Glutamatergic neuron (in vitro differentiated cells): ENCODE measurements around the gene SLC39A9. TPM values are rescaled to one million over a fixed set of nuclear protein-coding genes. Genes with fewer than 3 reads are reported as not detected.
A peak's percentile ranks its signal among the peaks of the same experiment; 100 is the strongest.

Experiments
- DNase-seq: peaks from one replicate; pipeline ENCODE4 v3.0.0; 2022
- H3K27ac Mint-ChIP-seq: one replicate; pipeline ENCODE4 v1.8.0; 2020; ENCODE audit warnings: mild to moderate bottlenecking, mixed read lengths, inconsistent platforms; ENCODE audit not compliant: unreplicated experiment
- H3K27me3 Mint-ChIP-seq: one replicate; pipeline ENCODE4 v1.8.0; 2020; ENCODE audit warnings: mild to moderate bottlenecking, moderate library complexity, mixed read lengths, inconsistent platforms; ENCODE audit not compliant: unreplicated experiment
- H3K36me3 Mint-ChIP-seq: one replicate; pipeline ENCODE4 v1.8.0; 2020; ENCODE audit warnings: mild to moderate bottlenecking, mixed read lengths, inconsistent platforms; ENCODE audit not compliant: unreplicated experiment
- H3K4me1 Mint-ChIP-seq: one replicate; pipeline ENCODE4 v1.8.0; 2020; ENCODE audit warnings: mild to moderate bottlenecking, low read depth, mixed read lengths, inconsistent platforms; ENCODE audit not compliant: unreplicated experiment
- H3K4me3 Mint-ChIP-seq: one replicate; pipeline ENCODE4 v1.8.0; 2020; ENCODE audit warnings: mild to moderate bottlenecking, mixed read lengths, inconsistent platforms; ENCODE audit not compliant: unreplicated experiment
- H3K9me3 Mint-ChIP-seq: one replicate; pipeline ENCODE4 v1.8.0; 2020; ENCODE audit warnings: mild to moderate bottlenecking, moderate library complexity, mixed read lengths, inconsistent platforms; ENCODE audit not compliant: unreplicated experiment
- total RNA-seq: library from RNA; stranded (reverse); fragmentation: NEBNext Ultra II Directional; extraction: Animal tissue kit (Norgen Biotek cat#: 25700); gene quantifications from one replicate; pipeline ENCODE4 v1.2.1, GENCODE V29; 2021; ENCODE audit not compliant: unreplicated experiment
- TF ChIP-seq, protein P1 (sequence below): fragments of 200-600 bp; sonication (generic); IDR thresholded peaks from one replicate; pipeline ENCODE4 v1.5.0; 2021; ENCODE audit not compliant: partially characterized antibody, unreplicated experiment

The SLC39A9 gene
- total RNA-seq, 1 donor from 2014 or later: 56.4 TPM

DNA sequence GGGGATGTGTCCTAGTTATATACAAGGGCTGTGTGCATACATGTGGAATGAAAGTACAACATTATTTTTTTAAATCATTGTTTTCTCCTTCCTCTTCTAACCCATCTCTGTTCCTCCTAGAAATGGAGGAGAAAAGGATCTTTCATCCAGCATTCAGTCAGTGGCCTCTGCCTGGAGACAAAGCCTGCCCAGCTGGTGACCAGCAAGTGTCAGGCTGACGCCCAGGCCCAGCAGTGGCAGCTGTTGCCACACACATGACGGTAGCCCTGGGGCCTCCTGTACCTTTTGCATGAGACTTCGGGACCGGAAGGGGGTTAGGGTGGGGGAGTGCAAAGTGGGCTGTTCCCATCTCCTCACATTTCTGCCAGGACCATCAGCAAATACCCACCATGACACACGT is 46.6 kb upstream of the SLC39A9 start:
- Mint-ChIP-seq H3K4me3 (no peak overlapping the region), H3K4me1 (peaks cover 8% of the 10 kb centered on the region), H3K36me3 (no peaks in the 10 kb centered on the region), H3K27ac (peak overlapping the region; percentile 59), H3K9me3 (peaks cover 7% of the 10 kb centered on the region), H3K27me3 (peaks cover 11% of the 10 kb centered on the region)
- TF ChIP-seq, protein P1, sequence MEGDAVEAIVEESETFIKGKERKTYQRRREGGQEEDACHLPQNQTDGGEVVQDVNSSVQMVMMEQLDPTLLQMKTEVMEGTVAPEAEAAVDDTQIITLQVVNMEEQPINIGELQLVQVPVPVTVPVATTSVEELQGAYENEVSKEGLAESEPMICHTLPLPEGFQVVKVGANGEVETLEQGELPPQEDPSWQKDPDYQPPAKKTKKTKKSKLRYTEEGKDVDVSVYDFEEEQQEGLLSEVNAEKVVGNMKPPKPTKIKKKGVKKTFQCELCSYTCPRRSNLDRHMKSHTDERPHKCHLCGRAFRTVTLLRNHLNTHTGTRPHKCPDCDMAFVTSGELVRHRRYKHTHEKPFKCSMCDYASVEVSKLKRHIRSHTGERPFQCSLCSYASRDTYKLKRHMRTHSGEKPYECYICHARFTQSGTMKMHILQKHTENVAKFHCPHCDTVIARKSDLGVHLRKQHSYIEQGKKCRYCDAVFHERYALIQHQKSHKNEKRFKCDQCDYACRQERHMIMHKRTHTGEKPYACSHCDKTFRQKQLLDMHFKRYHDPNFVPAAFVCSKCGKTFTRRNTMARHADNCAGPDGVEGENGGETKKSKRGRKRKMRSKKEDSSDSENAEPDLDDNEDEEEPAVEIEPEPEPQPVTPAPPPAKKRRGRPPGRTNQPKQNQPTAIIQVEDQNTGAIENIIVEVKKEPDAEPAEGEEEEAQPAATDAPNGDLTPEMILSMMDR: no peak
- no peak for DNase-seq

DNA sequence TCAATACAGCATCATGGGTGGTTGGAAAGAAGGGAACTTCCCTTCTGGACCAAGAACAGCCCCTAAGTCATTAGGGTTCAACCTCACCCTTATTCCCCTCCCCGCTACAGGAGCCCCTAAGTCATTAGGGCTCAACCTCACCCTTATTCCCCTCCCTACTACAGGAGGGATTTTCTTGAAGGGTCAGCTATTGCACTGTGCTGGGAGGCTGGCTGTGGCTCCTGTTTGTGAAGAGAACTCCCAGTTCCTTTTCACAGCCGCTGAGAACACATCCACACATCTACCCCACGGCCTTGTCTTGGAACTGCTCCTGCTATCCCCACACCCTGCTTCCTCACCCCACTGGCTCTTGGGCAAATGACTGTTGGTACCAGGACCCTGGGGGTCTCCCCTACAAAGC is 45.3 kb upstream of the SLC39A9 start:
- no peak for DNase-seq
- no peak overlapping the region for H3K27ac Mint-ChIP-seq
- peaks cover 8% of the 10 kb centered on the region for H3K4me1 Mint-ChIP-seq
- no peak overlapping the region for H3K4me3 Mint-ChIP-seq
- TF ChIP-seq, protein P1: no peak
- H3K36me3 Mint-ChIP-seq: no peaks in the 10 kb centered on the region
- H3K27me3 Mint-ChIP-seq: peaks cover 9% of the 10 kb centered on the region
- peaks cover 7% of the 10 kb centered on the region for H3K9me3 Mint-ChIP-seq

DNA sequence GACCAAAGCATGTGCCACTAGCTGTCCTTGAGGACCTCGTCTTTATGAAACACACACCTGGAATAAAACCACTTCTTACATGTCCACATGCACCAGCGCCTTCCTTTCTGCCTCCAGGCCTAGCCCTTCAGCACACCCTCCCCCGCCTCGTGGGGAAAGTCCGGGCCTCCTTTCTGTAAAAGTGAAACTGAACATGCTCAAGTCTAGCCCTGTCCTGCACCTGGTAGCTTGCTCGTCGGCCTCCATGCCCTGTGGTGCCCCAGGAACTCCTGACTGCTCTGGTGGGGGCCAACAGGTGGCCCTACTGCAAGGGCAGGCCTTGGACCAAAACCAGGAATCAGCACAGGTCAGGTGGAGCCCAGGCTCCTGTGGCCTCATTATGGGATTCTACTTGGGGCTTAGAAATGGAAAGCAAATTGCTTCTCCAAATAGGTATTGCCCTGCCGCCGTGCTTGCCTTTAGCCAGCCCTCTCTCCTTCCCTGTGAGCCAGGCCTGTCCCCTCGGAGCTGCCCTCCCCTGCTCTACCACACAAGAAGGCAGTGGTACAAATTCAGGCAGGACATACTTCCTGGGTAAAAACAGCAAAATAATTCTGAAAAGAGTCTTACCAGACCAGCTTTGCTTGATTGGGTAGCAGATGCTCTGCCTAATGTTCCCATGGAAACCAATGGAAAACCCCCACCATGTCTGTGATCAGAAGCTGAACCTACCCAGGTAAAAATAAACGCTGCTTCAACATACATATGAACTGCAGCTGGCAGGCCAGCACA is 43.9 kb upstream of the SLC39A9 start:
- DNase-seq: no peak
- Mint-ChIP-seq H3K4me3 (peak overlapping the region; percentile 15), H3K36me3 (no peaks in the 10 kb centered on the region), H3K27ac (peak overlapping the region; percentile 38), H3K9me3 (peaks cover 7% of the 10 kb centered on the region), H3K4me1 (peaks cover 8% of the 10 kb centered on the region), H3K27me3 (peaks cover 9% of the 10 kb centered on the region)
- TF ChIP-seq, protein P1: no peak

- TF ChIP-seq, protein P1: no peak
Observed at GRCh38 chr14:69355154-69355597, 43.3 kb upstream of the SLC39A9 start.

DNA sequence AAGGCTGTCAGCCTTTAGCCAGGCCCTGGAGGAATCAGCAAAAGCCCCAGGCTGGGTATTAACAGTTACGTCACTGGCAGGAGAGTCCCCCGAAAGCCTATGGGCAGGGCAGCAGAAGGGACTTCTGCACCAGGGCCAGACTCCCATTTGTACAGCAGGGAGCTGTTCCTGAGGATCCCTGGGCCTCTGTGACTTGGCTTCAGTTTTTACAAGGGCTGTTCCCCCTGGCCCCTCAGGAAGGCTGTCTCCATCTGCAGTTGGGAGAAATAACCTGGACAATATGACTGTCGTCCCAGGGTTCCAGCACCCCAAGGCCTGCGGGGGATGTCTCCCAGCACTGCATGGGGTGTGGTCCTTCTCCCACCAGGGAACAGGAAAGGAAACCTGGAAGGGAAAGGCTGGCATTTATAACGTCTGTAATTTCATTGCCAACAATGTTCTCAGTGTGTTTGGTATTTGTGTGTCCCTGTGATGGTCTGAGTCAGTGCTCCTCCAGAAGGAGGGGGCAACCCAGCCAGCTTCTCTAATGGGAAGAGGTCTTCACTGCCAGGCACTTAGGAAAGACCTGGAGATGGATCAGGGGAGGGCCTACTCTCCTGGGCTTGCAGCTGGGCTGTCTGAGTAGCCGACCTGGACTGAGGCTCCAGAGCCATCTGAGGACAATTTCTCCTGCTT is 42.7 kb upstream of the SLC39A9 start:
- Mint-ChIP-seq H3K4me3 (no peak overlapping the region), H3K27me3 (peaks cover 6% of the 10 kb centered on the region), H3K9me3 (peaks cover 9% of the 10 kb centered on the region), H3K36me3 (no peaks in the 10 kb centered on the region), H3K27ac (no peak overlapping the region), H3K4me1 (peaks cover 10% of the 10 kb centered on the region)
- TF ChIP-seq, protein P1: no peak
- DNase-seq: no peak

More at GRCh38 chr14:69355154-69355597, 43.3 kb upstream of the SLC39A9 start:
- Mint-ChIP-seq H3K4me3 (no peak overlapping the region), H3K27ac (no peak overlapping the region), H3K4me1 (peaks cover 8% of the 10 kb centered on the region), H3K27me3 (peaks cover 6% of the 10 kb centered on the region), H3K36me3 (no peaks in the 10 kb centered on the region), H3K9me3 (peaks cover 7% of the 10 kb centered on the region)
- no peak for DNase-seq
